Measurements from ENCODE around the gene ANKRD33B. TPM values are rescaled to one million over a fixed set of nuclear protein-coding genes. Genes with fewer than 3 reads are reported as not detected.

The ANKRD33B gene
- polyA plus RNA-seq, 1 experiment: 3.4 TPM

- ChIA-PET CTCF (interaction anchor here (0.5 to 3.2 kb wide), 2 partner anchors 13 to 250 kb away, joined by 4 to 22 read pairs; no protein-coding TSS in a partner anchor), POLR2A (interaction anchor here (0.7 kb wide), 1 partner anchor 153 kb away, joined by 3 read pairs; no protein-coding TSS in a partner anchor)
- H3K4me3 ChIP-seq (ENCODE audit: low read depth, low read length): no peak overlapping the region
- DNase-seq (ENCODE audit: low read depth): no peak
- no peaks in the 10 kb centered on the region for H3K27me3 ChIP-seq (ENCODE audit: control insufficient read depth, insufficient read depth, low read length)
- no peak for TF ChIP-seq CTCF (IDR thresholded peaks at IDR 0.05; ENCODE audit: insufficient read depth, low read depth, low read length)
- no peaks in the 10 kb centered on the region for H3K36me3 ChIP-seq (ENCODE audit: control insufficient read depth, insufficient read depth, low read length)
These were observed 139.8 kb downstream of the ANKRD33B start for GRCh38 chr5:10703676-10704075.

- H3K27me3 ChIP-seq (ENCODE audit: control insufficient read depth, insufficient read depth, low read length): no peaks in the 10 kb centered on the region
- H3K4me3 ChIP-seq (ENCODE audit: low read depth, low read length): no peak overlapping the region
- ChIA-PET CTCF (interaction anchor here (0.8 kb wide), 1 partner anchor 109 kb away, joined by 3 read pairs; no protein-coding TSS in a partner anchor), POLR2A (no interaction called here)
- no peak for DNase-seq (ENCODE audit: low read depth)
- TF ChIP-seq CTCF (IDR thresholded peaks at IDR 0.05; ENCODE audit: insufficient read depth, low read depth, low read length): no peak
- peaks cover 2% of the 10 kb centered on the region; the same call in 1 of the 2 replicates for H3K36me3 ChIP-seq (ENCODE audit: control insufficient read depth, insufficient read depth, low read length)
These were observed 141.2 kb downstream of the ANKRD33B start for GRCh38 chr5:10704949-10705621.

GRCh38 chr5:10705747-10706146 is 141.9 kb downstream of the ANKRD33B start:
- H3K27me3 ChIP-seq (ENCODE audit: control insufficient read depth, insufficient read depth, low read length): no peaks in the 10 kb centered on the region
- POLR2A ChIA-PET: interaction anchor here (0.6 kb wide), 1 partner anchor 453 kb away, joined by 3 read pairs; no protein-coding TSS in a partner anchor
- no peak overlapping the region for H3K4me3 ChIP-seq (ENCODE audit: low read depth, low read length)
- CTCF ChIA-PET: interaction anchor here (0.6 to 1.0 kb wide), 3 partner anchors 12 to 348 kb away, joined by 3 read pairs; no protein-coding TSS in a partner anchor
- no peak for DNase-seq (ENCODE audit: low read depth)
- TF ChIP-seq CTCF (IDR thresholded peaks at IDR 0.05; ENCODE audit: insufficient read depth, low read depth, low read length): no peak
- H3K36me3 ChIP-seq (ENCODE audit: control insufficient read depth, insufficient read depth, low read length): peaks cover 5% of the 10 kb centered on the region; the same call in 1 of the 2 replicates

- H3K27me3 ChIP-seq (ENCODE audit: control insufficient read depth, insufficient read depth, low read length): no peaks in the 10 kb centered on the region
- ChIA-PET POLR2A (interaction anchor here (0.6 kb wide), 1 partner anchor 453 kb away, joined by 3 read pairs; no protein-coding TSS in a partner anchor), CTCF (interaction anchor here (0.6 to 1.0 kb wide), 3 partner anchors 11 to 135 kb away, joined by 3 to 4 read pairs (median 3); no protein-coding TSS in a partner anchor)
- H3K4me3 ChIP-seq (ENCODE audit: low read depth, low read length): no peak overlapping the region
- peaks cover 8% of the 10 kb centered on the region; the same call in 1 of the 2 replicates for H3K36me3 ChIP-seq (ENCODE audit: control insufficient read depth, insufficient read depth, low read length)
- DNase-seq (ENCODE audit: low read depth): no peak
- TF ChIP-seq CTCF (IDR thresholded peaks at IDR 0.05; ENCODE audit: insufficient read depth, low read depth, low read length): no peak
These were observed 142.5 kb downstream of the ANKRD33B start for GRCh38 chr5:10706326-10706725.

Small RNA genes within 50 kb of the gene (small RNA-seq; reads per million reads assigned to genes)
- gene AC012629.4 (ENCODE audit: insufficient read length, low read depth, low replicate concordance) (not detected), gene AC112200.1 (ENCODE audit: insufficient read length, low read depth, low replicate concordance) (not detected)

Other genes starting within 250 kb of the ANKRD33B start
- 110 and 174 TPM in 2 replicates for gene MARCHF6, start 210.4 kb upstream of the ANKRD33B start, polyA plus RNA-seq (2011; rRNA removed)
- 0.54 TPM in 2 replicates for gene ROPN1L, start 122.2 kb upstream of the ANKRD33B start, polyA plus RNA-seq (2011; rRNA removed)
- 95.6 and 107 TPM in 2 replicates for gene DAP, start 197.2 kb downstream of the ANKRD33B start, polyA plus RNA-seq (2011; rRNA removed)